ENCODE results near the gene CACHD1.

The CACHD1 gene

GRCh38 chr1:64498325-64498724 is 28.4 kb downstream of the CACHD1 start:
- no peak for DNase-seq

DNA sequence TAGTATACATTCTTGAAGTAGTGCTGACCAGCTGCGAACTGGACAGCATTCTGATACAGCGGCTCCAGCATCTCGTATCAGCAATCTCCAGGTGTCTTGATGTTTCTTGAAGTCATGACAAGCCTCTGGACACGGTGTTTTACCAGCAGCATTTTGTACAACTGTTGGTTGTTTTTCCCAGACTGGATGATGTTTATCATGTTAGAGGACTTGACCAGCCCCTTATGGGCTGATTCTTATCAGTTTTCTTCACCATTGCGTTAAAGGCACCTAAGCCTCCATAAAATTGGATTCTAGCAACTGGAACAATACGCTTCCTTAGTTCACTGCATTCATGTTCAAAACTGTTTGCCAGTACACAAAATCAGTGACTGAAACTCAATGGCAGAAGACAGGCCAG is 29.1 kb downstream of the CACHD1 start:
- DNase-seq: no peak

DNA sequence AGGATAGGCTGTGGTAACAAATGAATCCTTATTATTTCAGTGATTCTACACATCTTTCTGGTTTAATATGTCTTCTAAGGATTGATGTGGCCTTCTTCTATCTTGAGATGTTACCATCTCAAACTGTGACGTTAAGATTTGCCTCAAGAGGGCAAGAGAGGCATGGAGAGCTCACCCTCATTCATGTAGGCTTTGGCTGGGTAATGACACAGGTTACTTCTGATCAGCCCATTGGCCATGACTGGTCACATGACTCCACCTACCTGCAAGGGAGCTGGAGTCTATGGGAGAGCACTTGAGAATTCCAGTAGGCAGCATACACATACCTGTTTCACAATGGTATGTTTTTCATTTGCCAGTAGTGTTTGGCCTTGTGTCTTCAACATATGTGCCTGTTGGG is 30.0 kb downstream of the CACHD1 start:
- DNase-seq: no peak

DNA sequence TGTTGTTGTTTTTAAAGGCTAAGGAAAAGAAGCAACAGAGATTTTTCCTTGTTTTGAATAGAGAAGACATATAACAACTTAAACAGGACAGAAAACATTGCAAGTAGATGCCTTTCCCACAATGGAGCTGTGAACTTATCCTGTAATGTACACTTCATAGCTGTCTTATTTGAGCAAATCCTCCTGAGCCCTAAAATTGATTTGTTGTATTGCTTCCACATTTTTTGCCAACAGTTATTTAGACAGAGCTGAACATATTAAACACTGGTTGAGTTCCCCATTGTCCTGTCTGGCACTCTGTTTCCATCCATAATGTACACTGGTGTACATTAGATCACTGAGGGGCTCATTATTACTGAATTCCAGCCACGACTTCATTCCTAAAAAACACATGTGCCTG is 32.2 kb downstream of the CACHD1 start:
- DNase-seq: no peak

DNA sequence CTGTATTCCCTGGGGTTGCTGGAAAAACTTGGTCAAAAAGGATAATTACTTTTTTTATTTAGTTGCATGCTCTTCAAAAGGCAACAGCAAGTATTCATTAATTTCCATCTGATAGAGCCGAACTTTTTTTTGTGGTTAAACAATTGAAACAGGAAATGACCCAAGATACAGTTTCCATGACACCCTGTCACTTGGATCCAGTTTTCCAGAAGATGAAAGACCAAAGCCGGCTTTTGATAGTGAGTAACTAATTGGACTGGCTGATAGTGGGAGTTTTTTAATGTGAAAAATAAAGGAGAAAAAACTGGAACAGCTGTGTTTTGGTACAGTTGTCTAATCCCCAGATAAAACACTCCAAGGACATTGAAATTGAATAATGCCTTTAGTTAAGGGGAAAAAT is 33.0 kb downstream of the CACHD1 start:
- DNase-seq: no peak

GRCh38 chr1:64505232-64505943 is 35.5 kb downstream of the CACHD1 start:
- no peak for DNase-seq

GRCh38 chr1:64505944-64506655 is 36.2 kb downstream of the CACHD1 start:
- DNase-seq: no peak

DNA sequence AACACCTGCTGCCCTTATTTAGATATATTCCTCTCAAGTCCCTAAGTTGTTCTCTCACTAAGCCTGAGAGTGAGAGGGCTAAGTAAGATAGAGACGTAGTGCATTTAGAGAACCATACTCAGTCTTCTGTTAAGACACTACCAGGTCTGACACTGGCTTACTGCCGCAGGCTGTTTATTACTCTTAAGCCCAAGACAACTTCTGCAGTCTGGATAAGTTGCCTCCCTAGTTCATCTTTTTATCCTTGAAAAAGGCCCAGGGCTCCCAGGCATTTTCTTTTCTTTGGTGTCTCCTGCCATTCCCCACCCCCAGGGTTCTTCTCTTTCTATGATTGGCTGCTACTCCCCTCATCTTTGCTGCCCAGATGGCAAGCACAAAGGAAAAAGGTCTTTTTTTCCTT is 38.7 kb downstream of the CACHD1 start:
- DNase-seq: no peak

DNA sequence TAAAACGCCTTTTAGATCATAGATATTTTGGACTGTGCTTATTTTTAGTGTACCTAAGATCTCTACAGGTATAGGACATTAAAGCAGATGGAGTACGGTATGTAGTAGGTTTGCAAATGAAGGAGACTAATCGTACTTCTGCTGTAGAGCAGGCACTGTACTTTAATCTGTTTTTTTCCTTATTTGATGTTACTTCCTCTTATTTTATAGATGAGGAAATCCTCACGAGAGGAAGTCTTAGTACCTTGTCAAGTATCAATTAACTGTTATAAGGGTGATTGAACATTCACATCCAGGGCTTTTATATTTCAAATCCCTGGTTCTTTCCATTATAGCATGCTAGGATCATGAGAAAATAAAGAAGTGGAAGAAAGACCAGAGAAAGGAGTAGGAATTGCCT is 41.1 kb downstream of the CACHD1 start:
- DNase-seq: peak; percentile 45

DNA sequence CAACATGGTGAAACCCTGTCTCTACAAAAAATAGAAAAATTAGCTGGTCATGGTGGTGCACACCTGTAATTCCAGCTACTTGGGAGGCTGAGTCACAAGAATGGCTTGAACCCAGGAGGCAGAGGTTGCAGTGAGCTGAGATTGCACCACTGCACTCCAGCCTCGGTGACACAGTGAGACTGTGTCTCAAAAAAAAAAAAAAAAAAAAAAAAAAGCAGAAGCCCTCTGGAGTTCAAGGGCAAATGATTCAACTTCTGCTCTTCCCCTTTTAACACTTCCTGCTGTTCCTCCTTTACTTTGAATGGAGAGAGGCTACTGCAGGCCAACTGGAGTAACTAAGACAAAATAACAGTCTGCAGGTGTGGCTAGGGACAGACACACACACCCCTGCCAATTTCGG is 42.3 kb downstream of the CACHD1 start:
- peak; percentile 82 for DNase-seq

GRCh38 chr1:64513545-64513944 is 43.6 kb downstream of the CACHD1 start:
- DNase-seq: no peak

DNA sequence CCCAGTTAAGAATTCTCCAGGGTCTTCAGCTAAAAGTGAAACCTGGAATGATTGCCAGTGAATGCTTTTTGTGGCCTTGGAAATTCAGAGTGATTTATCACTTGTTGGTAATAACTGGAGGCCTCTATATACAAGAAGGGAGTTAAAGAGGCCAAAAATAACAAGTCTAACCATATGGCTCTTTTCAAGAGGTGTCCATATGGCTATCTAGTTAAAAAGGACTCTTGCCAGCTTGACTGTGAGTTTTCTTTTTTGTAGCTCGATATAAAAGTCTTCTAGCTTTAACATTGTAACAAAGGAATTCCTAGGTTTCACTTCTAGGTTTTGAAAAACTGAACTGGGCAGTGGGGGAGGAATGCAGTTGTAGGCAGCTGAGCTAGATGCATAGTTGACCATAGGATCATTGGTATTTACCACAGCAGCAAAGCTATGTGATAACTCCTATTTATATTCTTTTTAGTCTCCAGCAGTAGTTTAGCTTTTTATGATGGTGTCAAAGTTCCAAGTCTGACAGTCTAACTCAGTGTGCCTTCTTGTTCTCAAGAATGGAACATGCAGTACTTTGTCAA is 44.4 kb downstream of the CACHD1 start:
- peak; percentile 63 for DNase-seq

- DNase-seq: peak; percentile 55
These were observed 45.5 kb downstream of the CACHD1 start for GRCh38 chr1:64515427-64515826.

DNA sequence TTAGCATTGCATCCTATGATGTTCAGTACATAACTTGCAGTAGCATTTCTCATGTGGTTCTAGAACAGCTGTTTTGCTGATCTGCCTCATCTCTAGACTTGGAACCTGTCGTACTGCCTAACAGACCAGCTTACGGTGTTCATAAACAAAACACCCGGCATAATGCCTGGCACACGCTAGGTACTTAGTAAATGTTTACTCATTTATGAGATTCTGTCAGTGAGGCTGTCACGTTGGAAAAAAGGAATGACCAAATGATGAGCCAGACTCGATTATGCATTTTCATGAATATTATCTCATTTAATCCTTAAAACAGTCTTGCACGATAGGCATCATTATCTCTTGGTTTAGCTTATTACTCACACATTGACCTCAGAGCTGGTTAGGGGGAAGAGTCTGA is 46.4 kb downstream of the CACHD1 start:
- DNase-seq: no peak

GRCh38 chr1:64516803-64517568 is 47.1 kb downstream of the CACHD1 start:
- DNase-seq: no peak

GRCh38 chr1:64517640-64518039 is 47.7 kb downstream of the CACHD1 start:
- DNase-seq: no peak

- no peak for DNase-seq
These were observed 49.0 kb downstream of the CACHD1 start for GRCh38 chr1:64518692-64519481.

GRCh38 chr1:64519901-64520300 is 50.0 kb downstream of the CACHD1 start:
- no peak for DNase-seq

DNA sequence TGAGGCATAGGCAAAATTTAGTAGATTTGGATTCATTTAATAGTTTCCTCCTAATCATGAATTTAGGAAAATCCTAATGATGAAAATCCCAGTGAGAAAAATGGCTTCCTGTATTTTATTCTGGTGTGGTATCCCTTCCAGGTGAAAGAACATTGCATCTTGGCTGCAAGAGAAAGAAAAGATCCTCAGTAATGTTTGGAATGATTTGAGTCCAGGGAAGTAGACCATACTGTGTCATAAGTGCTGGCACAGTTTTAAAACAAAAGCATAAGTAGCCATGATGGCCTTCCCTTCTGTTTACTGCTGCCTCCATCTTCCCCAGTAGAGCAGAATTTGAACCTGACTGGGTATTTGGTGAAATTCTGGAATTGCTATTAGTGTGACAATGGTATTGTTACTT is 52.8 kb downstream of the CACHD1 start:
- no peak for DNase-seq

GRCh38 chr1:64523413-64524337 is 53.7 kb downstream of the CACHD1 start:
- DNase-seq: no peak

DNA sequence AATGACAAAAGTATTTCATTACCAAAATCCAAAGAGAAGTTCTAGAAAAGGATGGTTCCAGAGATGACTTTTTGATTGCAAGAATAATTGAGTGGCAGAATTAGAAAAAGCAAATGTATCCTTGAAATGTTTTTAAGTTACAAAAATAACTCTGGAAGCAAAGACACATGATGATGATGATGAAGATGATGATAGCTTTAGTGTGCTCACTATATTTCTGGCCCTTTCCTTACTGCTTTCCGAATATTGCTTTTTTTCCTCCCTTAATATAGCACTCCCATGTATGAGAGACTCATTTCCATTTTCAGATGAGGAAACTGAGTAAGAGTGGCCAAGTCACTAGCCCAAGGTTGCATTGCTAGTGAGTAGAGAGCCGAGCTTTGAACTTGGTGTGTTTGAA is 54.7 kb downstream of the CACHD1 start:
- DNase-seq: no peak
